Jurkat, Clone E6-1 (cell line): ENCODE data around the gene ST6GAL1.
"Not testable (repeated sequence)": the region's sequence is repeated elsewhere in the genome, so short reads cannot be mapped to it uniquely, and the experiment has no call there.

Source experiments
- DNase-seq: peaks from one replicate; pipeline ENCODE4 v3.0.0-alpha.2; 2011; ENCODE audit warnings: low read depth, low spot score
- H3K4me3 ChIP-seq: 2 replicates; pipeline ENCODE4 v1.5.1; 2011; ENCODE audit warnings: mild to moderate bottlenecking, low read length, control low read depth, moderate library complexity

ST6GAL1 gene

GRCh38 chr3:187036394-187036793, 106.1 kb downstream of the ST6GAL1 start:
- no peak overlapping the region for H3K4me3 ChIP-seq
- no peak for DNase-seq

- H3K4me3 ChIP-seq = no peak overlapping the region
Observed at GRCh38 chr3:187039100-187039722, 108.9 kb downstream of the ST6GAL1 start.

GRCh38 chr3:187039723-187040414, 109.5 kb downstream of the ST6GAL1 start:
- DNase-seq = no peak
- no peak overlapping the region for H3K4me3 ChIP-seq

More at GRCh38 chr3:187039100-187039722, 108.9 kb downstream of the ST6GAL1 start:
- DNase-seq = no peak

GRCh38 chr3:187040516-187041361, 110.4 kb downstream of the ST6GAL1 start:
- DNase-seq = no peak
- no peak overlapping the region for H3K4me3 ChIP-seq

GRCh38 chr3:187041362-187042307, 111.3 kb downstream of the ST6GAL1 start:
- peak; percentile 39 for DNase-seq
- H3K4me3 ChIP-seq = no peak overlapping the region

GRCh38 chr3:187042346-187042745, 112.0 kb downstream of the ST6GAL1 start:
- no peak for DNase-seq
- H3K4me3 ChIP-seq = no peak overlapping the region

GRCh38 chr3:187042874-187043458, 112.6 kb downstream of the ST6GAL1 start:
- DNase-seq = no peak
- H3K4me3 ChIP-seq = no peak overlapping the region

- DNase-seq = no peak
- H3K4me3 ChIP-seq = no peak overlapping the region
Observed at GRCh38 chr3:187044206-187044605, 113.9 kb downstream of the ST6GAL1 start.

GRCh38 chr3:187044867-187045552, 114.7 kb downstream of the ST6GAL1 start:
- DNase-seq = no peak
- no peak overlapping the region for H3K4me3 ChIP-seq

GRCh38 chr3:187046033-187046432, 115.7 kb downstream of the ST6GAL1 start:
- no peak overlapping the region for H3K4me3 ChIP-seq
- no peak for DNase-seq

- no peak overlapping the region for H3K4me3 ChIP-seq
- no peak for DNase-seq
Observed at GRCh38 chr3:187049462-187050101, 119.3 kb downstream of the ST6GAL1 start.

GRCh38 chr3:187051066-187051465, 120.7 kb downstream of the ST6GAL1 start:
- no peak overlapping the region for H3K4me3 ChIP-seq
- no peak for DNase-seq

- no peak for DNase-seq
- no peak overlapping the region for H3K4me3 ChIP-seq
Observed at GRCh38 chr3:187051724-187052366, 121.5 kb downstream of the ST6GAL1 start.

GRCh38 chr3:187052427-187052826, 122.1 kb downstream of the ST6GAL1 start:
- not testable (repeated sequence) for DNase-seq, H3K4me3 ChIP-seq

GRCh38 chr3:187054433-187054832, 124.1 kb downstream of the ST6GAL1 start:
- H3K4me3 ChIP-seq, DNase-seq: not testable (repeated sequence)

GRCh38 chr3:187057803-187058202, 127.5 kb downstream of the ST6GAL1 start:
- not testable (repeated sequence) for DNase-seq, H3K4me3 ChIP-seq

- no peak for DNase-seq
- no peak overlapping the region for H3K4me3 ChIP-seq
Observed at GRCh38 chr3:187061748-187062147, 131.4 kb downstream of the ST6GAL1 start.
